ENCODE results near the gene CD74. TPM values are rescaled to one million over a fixed set of nuclear protein-coding genes. Genes with fewer than 3 reads are reported as not detected.

Gene CD74
- total RNA-seq, 2 donors from 2014 or later = 200 to 485 TPM

DNA sequence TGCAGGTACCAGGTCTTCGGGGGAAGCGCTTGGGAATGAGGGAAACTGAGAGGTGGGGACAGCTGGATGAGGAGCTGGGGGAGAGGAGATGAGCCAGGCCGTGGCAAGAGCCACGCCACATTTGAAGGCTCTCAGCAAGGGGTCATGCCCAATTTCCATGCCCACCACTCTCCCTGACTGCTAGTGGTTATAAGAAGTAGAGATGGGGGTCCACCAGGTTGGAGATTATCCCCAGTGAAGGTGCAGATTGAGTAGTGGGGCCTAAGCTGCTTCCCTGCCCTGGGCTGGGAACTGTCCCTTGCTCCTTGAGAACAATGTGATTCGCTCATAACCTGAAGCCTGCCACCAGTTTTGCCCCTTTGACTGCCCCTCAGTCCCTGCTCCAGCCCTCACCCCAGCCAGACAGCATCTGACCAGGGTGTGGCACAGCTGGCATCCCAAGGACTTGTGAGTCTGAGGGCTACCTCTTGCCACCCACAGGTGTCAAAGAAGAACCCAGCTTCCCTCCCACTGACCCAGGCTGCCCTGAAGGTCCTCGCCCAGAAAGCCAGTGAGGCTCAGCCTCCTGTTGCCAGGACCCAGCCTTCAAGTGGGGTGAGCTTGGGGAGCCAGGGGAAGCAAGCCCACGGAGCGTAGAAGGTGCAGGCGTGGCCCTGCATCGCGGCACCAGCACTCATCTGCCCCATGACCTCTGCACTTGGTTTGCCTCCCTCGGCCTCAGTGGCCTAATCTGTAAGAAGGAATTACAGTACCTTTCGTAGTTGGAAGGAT, 21.5 kb downstream of the CD74 start:
- DNase-seq = no peak

GRCh38 chr5:150389531-150390266, 23.0 kb downstream of the CD74 start:
- Histone ChIP-seq H3K27me3 (no peaks in the 10 kb centered on the region), H3K4me3 (no peak overlapping the region), H3K27ac (no peak overlapping the region), H3K4me1 (no peaks in the 10 kb centered on the region), H3K9me3 (no peaks in the 10 kb centered on the region), H3K9ac (ENCODE audit: low read depth in 2 of 2, low read length in 2 of 2) (no peak overlapping the region), H3K36me3 (peaks cover 5% of the 10 kb centered on the region)
- intact Hi-C loops (cut with DNase I) = no loop called here
- no peak for DNase-seq
- no peak for TF ChIP-seq CTCF (IDR thresholded peaks at IDR 0.05)

More for the DNA sequence above, 21.5 kb downstream of the CD74 start:
- Histone ChIP-seq H3K27ac (no peak overlapping the region), H3K27me3 (no peaks in the 10 kb centered on the region), H3K36me3 (peaks cover 5% of the 10 kb centered on the region), H3K9ac (ENCODE audit: low read depth in 2 of 2, low read length in 2 of 2) (no peak overlapping the region), H3K4me3 (no peak overlapping the region), H3K4me1 (no peaks in the 10 kb centered on the region), H3K9me3 (no peaks in the 10 kb centered on the region)
- intact Hi-C loops (cut with DNase I) = no loop called here
- no peak for TF ChIP-seq CTCF (IDR thresholded peaks at IDR 0.05)

GRCh38 chr5:150386024-150386855, 26.5 kb downstream of the CD74 start:
- H3K27me3 ChIP-seq = no peaks in the 10 kb centered on the region
- intact Hi-C loops (cut with DNase I) = no loop called here
- H3K36me3 ChIP-seq = peaks cover 5% of the 10 kb centered on the region
- H3K9ac ChIP-seq (ENCODE audit: low read depth in 2 of 2, low read length in 2 of 2) = peak overlapping the region in 1 of 2 donors; percentile 2
- no peak overlapping the region for H3K27ac ChIP-seq
- H3K4me1 ChIP-seq = no peaks in the 10 kb centered on the region
- no peak for TF ChIP-seq CTCF (IDR thresholded peaks at IDR 0.05)
- no peak overlapping the region for H3K4me3 ChIP-seq
- no peaks in the 10 kb centered on the region for H3K9me3 ChIP-seq
- DNase-seq = no peak

GRCh38 chr5:150384701-150385100, 28.0 kb downstream of the CD74 start:
- Histone ChIP-seq H3K4me1 (no peaks in the 10 kb centered on the region), H3K27ac (no peak overlapping the region), H3K9ac (ENCODE audit: low read depth in 2 of 2, low read length in 2 of 2) (no peak overlapping the region), H3K36me3 (peaks cover 3% of the 10 kb centered on the region), H3K27me3 (no peaks in the 10 kb centered on the region), H3K9me3 (no peaks in the 10 kb centered on the region), H3K4me3 (no peak overlapping the region)
- no peak for TF ChIP-seq CTCF (IDR thresholded peaks at IDR 0.05)
- intact Hi-C loops (cut with DNase I) = no loop called here
- DNase-seq = no peak

DNA sequence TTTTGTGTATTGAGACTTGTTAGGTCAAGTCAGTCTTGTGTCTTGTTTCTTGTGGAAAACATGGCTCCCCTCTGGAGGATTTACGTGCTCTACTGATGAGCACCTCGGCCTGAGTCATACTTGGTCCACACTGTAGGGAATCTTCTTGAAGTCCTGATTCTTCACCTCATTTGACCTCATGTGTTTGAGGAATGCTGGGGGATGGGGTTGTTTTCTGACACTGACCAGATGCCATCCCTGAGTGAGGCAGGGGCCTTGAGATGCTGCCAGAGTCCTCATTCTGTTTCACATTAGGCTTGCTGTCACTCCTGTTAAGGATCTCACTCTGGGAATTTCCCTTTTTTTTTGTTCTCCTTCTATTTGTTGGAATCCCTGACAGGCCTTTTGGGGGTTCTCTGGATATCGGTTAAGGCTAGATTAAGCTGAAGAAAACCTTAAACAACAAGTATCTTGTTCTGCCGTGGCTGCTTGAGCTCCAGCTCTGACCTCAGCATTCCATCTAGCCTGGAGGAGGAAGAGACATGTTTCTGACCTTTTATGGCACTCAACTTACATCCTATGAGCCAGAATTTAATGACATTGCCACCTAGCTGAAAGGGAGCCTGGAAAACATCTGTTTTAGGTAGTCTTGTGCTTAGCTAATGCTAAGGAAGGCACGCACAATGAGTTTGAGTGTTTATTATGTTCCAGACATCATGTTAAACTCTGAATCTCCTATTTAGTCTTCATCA, 34.6 kb downstream of the CD74 start:
- no peak overlapping the region for H3K4me3 ChIP-seq
- no peak overlapping the region for H3K27ac ChIP-seq
- no peaks in the 10 kb centered on the region for H3K27me3 ChIP-seq
- peaks cover 11% of the 10 kb centered on the region for H3K36me3 ChIP-seq
- H3K9me3 ChIP-seq = no peaks in the 10 kb centered on the region
- TF ChIP-seq CTCF (IDR thresholded peaks at IDR 0.05) = no peak
- DNase-seq = no peak
- intact Hi-C loops (cut with DNase I) = no loop called here
- no peaks in the 10 kb centered on the region for H3K4me1 ChIP-seq
- no peak overlapping the region for H3K9ac ChIP-seq (ENCODE audit: low read depth in 2 of 2, low read length in 2 of 2)

Measured in colonic mucosa (tissue), 4 donors.